T-helper 2 cell (primary cell): Measurements from ENCODE around the gene TGFBR3.

ENCODE experiments used
- DNase-seq, 5 experiments: peaks; one replicate each; pipeline versions ENCODE4 v3.0.0 to v3.0.0-alpha.2; 2012 to 2022
- total RNA-seq, 2 donors: gene quantifications; one replicate each; lab custom pipeline; 2026; lab: John Stamatoyannopoulos, UW

Gene TGFBR3
- total RNA-seq = 89.2 to 174 reads per million in 2 donors

GRCh38 chr1:91885716-91886506, at the start of gene TGFBR3:
TSS of gene TGFBR3 (minus strand) at chr1:91886151. CDS start at chr1:91861531, 24,620 bp downstream.
- peak; percentile 59 to 92 (median 76) for DNase-seq

- no peak for DNase-seq
These were observed 43.3 kb upstream of the TGFBR3 start for GRCh38 chr1:91929250-91929649.

GRCh38 chr1:91928026-91928425, 42.1 kb upstream of the TGFBR3 start:
- DNase-seq = no peak

- DNase-seq = no peak
These were observed 39.9 kb upstream of the TGFBR3 start for GRCh38 chr1:91925644-91926435.

GRCh38 chr1:91924146-91924545, 38.2 kb upstream of the TGFBR3 start:
- DNase-seq = no peak

GRCh38 chr1:91919962-91920361, 34.0 kb upstream of the TGFBR3 start:
- DNase-seq = no peak

DNA sequence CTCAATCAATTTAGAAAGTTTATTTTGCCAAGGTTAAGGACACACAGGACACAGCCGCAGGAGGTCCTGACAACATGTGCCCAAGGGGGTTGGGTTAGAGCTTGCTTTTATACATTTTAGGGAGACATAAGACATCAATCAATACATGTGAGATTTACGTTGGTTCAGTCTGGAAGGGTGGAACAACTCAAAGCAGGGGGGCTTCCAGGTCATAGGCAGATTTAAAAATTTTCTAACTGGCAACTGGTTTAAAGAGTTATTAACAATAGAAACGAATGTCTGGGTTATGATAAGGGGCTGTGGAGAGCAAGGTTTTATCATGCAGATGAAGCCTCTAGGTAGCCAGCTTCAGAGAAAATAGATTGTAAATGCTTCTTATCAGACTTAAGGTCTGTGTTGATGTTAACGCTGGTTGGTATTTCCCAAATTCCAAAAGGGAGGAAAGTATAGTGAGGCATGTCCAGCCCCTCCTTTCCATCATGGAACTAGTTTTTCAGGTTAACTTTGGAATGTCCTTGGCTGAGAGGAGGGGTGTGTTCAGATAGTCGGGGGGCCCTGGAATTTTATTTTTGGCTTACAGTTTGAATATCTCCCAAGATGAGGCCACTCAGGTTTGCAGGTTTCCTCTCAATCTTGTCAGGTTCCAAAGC, 31.0 kb upstream of the TGFBR3 start:
- no peak for DNase-seq

GRCh38 chr1:91916046-91916445, 30.1 kb upstream of the TGFBR3 start:
- DNase-seq = no peak

- no peak for DNase-seq
These were observed 27.1 kb upstream of the TGFBR3 start for GRCh38 chr1:91913018-91913417.

GRCh38 chr1:91912266-91912665, 26.3 kb upstream of the TGFBR3 start:
- DNase-seq = no peak

DNA sequence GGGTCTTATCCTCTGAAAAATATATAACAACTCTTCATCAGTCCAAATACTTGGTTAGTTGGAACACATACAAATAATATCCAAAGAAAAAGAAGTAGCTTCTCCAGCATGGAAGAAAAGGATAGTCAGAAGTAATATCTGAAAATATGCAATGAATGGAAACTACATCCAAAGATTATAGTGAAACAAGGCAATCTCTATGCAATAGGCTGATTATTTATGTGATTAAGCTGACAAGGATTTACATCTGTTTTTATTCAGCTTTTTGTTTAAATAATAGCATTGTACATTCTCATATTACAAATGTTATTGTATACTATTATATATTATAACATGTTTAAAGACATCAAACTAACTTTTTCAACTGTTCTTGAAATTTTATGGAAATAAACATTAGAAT, 15.3 kb upstream of the TGFBR3 start:
- no peak for DNase-seq

GRCh38 chr1:91900562-91900961, 14.6 kb upstream of the TGFBR3 start:
- DNase-seq = no peak

DNA sequence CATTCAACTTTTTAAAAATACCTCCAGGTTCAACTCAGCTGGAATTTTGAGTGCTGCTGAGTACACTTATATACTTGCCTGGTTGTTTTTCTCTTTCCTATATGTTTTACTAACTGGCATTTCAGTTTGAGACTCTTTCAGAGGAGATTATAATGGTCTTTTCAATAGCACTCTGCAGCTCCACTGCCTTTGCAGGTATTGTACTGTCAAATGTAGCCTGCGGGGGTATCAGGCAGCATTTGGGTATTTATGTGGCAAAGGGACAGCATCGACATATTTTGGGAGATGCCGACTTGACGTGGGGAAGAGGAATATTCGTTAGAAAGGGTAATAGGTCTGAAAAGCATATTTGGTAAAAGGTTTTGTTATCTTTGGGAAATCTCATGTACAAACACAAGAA, 11.1 kb upstream of the TGFBR3 start:
- DNase-seq = no peak

DNA sequence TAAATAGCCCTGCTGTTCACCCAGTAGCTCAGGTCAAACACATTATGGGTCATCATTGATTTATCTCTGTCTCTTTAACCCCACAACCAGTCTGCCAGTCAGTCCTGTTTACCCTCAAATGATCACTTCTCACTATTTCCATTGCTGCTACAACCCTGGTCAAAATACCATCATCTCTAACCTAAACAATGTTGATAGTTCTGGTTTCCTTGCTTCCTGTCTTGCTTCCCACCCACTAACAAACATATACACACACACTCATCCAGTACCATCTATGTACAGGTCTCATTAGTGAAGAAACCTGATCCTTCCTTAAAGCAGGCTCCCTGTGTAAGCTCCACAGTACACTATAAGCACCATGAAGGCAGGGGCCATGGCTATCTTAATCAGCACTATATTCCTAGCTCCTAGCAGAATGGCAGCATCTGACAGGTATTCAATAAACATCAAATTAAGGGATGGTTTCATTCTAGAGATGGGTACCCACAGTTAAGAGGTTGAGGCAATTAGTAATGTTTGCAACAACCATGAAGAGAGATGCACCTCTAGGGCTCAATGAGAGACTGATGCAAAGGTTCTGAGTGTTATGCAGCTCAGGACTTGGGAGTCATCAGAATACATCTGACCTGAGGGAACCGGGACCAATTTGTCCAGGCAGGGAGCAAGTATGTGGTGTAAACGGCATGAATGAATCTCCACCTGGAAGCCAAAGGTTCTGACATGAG, 10.0 kb upstream of the TGFBR3 start:
- DNase-seq = peak in 1 of 5 experiments; percentile 46

GRCh38 chr1:91894036-91894761, 8.2 kb upstream of the TGFBR3 start:
- no peak for DNase-seq

- DNase-seq = peak in 1 of 5 experiments; percentile 48
These were observed 6.0 kb upstream of the TGFBR3 start for GRCh38 chr1:91891969-91892368.

DNA sequence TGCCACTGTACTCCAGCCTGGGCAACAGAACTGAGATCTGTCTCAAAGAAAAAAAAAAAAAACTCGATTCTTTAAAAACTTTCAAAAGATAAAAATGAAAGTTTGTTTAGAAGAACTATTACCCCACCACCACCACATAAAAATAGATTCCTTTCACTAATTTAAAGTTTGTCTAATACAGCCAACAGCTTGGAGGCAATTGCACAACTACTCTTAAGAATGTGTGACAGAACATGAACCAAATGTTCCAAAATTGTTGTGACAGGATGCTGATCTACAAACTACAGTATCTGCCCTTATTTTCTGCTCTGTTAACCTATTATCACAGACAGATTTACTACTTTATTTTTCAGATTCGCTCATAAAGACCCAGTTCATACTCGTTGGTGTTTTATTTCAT, 5.5 kb upstream of the TGFBR3 start:
- no peak for DNase-seq

DNA sequence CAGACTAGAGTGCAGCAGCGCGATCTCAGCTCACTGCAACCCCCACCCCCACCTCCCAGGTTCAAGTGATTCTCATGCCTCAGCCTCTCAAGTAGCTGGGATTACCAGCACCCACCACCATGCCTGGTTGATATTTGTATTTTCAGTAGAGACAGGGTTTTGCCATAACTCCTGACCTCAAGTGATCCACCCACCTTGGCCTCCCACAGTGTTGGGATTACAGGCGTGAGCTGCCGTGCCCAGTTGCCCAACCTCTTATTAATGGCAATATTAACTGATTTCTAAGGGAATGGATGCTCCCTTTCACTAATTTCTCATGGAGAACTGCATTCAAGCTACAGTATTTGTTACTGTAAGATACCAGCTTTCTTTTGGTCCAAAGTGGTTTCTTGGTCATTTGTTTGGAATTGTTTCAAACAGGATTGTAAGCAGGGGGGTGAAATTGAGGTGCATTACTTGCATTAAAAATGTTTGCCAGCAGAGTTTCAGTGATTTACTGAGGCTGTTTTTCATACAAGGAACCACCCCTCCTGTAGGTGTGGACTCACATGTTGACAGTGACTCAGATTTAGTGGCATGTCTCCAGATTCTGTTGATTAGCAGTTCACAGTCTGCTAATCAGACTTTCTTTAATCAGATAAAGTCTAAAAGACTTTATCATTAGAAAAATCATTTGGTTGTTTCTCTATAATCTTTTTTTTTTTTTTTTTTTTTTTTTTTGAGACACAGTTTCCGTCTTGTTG, 3.9 kb upstream of the TGFBR3 start:
- peak in 1 of 5 experiments; percentile 95 for DNase-seq

DNA sequence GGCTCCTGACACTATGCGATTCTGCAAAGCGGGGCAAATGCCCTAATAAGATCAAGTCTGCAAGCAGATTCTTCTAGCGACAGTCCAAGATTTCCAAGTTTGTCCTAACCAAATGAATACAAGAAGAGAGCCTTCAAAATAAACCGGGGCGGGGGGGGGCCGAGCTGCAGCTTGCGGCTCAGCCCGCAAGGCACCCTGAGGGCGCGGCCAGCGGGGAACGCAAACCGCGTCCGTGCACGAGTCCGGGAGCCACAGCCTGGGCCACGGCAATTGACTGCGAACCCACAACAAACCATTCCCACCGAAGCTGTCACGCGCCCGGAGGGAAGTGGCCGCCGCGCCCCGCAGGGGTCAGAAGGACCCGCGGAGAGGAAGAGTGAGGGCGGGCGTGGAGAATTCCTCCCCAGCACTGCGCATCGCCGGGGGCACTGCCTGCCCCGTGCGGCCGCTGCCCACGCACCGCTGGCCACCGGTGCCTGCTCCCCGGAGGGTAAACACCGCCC, 687 bp downstream of the TGFBR3 start:
- DNase-seq = peak in 4 of 5 experiments; percentile 21 to 69 (median 24)

GRCh38 chr1:91884459-91885212, 1.3 kb downstream of the TGFBR3 start:
- peak in 2 of 5 experiments; percentile 24 to 75 for DNase-seq
